ENCODE data around the gene PDE8B.

PDE8B gene

DNA sequence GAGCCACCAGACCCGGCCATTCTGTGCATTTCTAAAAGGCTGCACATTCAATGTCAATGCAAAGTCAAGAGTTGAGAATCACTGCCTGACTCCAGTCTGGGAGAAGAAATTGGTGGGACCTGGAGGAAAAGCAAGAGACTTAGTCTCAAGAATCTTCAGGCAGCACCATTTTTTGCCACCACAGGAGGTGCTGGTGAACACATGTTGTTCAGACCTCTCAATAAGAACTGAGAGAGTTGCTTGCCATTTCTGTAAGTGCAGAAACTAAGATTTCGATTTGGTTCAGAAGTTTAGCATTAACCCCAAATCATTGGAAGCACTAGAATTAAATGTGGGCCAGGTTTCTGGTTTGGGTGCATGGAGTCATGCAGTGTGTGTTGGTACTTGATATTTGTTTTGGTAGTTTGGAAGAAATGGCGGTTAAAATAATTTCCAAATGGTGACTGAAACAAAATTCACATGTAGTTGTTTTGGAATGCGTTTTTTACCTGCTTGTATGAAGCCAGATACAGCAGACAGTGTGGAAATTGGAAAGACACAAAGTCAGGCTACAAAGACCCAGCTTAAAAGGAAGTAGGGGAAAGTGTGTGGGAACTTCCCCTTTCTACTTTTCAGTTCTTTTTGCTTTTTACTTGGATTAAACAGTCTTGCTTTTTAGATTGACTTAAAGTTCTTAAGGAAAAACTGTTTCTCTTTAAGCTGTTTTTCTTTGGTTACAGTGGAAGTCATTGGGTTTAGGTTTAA is 20.4 kb downstream of the PDE8B start:
- DNase-seq (ENCODE audit: low spot score) = no peak

DNA sequence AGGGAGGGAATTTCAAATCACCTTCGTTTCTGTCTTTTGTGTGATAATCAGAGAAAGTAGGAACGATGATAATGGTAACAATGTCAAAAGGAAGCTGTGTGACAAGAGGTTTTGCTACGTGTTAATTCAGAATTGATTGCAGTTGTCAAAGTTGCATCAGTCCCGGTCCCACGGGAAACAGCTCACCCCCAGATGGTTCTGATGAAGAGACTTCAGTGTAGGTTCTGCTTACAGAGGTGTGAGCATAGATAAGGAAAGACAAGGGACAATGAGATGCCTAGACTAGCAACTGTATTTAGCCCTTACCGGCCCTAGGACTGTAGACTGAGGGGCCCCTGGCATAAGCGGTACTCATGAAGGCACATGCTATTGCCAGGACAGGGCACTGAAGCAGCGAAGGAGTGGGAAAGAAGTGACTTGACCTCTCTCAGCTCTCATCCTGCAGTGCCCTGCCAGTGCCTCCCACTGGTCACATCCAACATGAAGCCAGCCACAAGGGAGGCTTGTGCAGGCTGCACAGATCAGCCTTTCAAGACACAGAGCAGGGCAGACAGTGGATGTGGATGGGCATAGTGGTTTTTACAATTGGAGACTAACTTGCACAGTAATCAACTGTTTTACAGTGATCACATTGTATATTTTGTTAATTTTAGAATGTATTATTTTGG is 21.1 kb downstream of the PDE8B start:
- DNase-seq (ENCODE audit: low spot score) = no peak

DNA sequence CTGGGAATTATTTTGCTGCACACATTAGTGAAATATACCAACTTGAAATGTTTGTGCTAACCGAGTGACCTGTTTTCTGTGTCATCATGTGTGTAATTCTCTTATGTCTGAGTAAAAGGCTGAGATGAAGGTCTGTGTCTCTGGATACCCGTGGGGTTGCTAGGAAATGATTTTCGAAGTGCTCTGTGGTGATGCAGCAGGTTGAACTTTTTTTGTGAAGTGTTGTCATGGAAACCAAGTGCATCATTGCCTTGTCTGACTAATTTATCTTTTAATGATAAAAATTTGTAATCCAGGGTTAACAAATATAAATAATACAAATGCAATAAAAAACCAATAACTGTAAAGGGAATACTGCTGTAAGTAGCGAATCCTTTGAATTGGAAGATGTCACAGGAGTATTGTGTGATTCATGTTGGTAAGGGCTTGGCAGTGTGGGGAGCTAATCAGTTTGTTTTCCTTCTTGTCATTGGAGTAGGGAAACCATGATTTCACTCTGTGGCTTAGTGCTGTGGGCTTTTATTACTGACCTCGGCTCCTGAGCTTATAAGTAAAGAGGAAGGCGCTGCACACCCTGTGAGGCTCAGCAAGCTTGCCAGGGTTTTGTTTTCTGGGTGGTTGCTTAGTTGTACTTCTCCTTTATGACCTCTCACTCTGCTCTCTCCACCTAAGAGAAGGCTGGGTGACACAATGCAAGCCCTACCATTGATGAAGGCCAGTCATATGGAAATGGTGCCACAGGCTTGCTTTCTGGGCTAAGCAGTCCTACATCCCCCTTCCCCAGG is 22.3 kb downstream of the PDE8B start:
- DNase-seq (ENCODE audit: low spot score) = no peak

DNA sequence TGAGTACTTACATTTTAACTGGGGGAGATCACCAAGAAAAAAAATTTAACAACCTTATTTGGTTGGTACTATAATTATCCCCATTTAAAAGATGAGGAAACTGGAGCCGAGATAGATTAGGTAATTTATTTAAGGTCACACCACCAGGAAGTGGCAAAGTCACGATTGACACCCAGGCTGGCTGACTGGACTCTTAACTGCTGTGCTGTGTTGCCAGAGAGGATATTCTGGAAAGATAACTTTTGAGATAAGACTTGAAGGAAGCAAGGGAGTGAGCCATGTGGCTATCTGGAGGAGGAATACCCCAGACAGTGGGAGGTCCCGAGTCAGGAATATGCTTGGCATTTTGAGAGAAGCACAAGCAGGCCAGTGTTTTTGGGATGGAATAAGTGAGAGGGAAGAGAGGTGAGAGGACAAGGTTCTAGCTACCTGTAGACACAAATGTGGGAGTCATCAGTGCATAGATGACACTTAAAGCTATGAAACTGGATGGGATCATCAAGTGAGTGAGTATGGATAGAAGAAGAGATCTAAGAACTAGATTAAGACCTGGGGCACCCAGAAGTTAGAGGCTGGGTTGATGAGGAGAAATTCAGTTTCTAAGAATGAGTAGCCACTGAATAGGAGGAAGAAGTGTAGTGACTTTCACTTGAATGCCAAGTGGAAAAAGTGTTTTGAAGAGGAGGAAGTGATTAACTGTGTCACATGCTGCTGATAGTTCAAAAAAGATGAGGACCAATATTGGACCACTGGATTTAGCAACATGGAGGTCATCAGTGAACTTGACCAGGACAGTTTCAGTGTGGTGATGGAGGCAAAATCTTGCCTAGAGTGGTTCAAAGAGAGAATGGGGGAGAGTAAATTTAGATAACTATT is 25.6 kb downstream of the PDE8B start:
- DNase-seq (ENCODE audit: low spot score) = no peak

DNA sequence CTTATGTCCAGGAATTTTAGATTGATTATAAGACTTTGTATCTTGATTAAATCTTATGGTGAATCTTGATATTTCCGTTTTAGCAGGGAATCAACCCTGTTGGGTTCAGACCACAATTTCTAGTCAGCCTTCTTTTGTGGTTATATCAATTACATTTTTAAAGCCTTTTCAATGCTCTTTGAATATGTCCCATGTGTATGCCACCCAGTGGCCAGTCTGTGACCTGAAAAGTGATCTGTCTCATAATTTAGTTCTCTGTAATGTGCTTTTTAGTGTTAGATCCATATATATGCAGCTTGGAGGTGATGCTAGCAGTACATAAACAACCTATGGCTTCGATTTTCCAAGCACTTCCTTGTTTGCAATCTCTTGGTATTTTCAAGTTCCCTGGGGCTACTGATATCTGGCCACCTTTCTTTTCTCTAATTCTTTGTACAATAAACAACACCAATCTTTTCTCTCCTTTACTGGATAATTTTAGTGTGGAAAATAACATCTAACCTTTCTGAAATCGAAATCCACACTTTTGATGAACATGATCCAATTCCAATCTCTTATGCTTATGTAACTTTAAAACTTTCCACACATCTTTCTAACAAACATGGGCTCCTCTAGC is 28.8 kb downstream of the PDE8B start:
- DNase-seq (ENCODE audit: low spot score) = peak; percentile 9

DNA sequence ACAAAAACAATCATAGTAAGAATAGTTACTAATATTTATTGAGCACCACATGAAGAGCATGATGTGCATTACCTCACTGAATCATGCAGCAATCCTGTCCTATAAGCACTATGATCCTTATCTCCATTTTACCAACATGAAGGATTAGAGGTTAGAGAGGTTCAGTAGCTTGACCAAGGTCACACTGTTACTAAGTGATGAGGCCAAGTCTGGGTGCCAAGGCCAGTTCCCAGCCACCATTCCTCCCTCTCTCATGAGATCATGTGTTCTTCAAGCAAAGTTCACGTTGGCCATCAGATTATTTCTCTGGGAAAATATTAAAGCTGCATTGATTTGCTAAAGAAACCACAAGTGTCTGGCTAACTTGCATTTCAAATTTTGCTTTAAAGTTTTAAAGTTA is 31.0 kb downstream of the PDE8B start:
- no peak for DNase-seq (ENCODE audit: low spot score)

DNA sequence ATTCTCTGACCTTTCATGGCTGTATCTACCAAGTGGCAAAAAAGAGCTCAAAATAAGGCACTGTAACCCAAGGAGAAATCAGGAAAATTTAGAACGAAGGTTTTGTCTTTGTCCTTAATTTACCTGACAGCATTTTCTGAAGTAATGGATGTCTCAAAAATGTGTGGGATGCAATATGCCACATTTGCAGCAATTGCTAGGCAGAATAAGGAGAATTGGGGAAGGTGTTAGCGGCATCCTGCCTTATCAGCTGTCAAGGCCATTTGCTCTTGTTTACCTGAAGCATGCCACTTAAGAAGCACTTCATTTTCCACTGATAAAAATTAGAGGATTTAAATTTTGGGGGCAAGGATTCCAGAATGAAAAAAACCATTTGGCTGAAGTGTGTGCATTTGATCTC is 39.0 kb downstream of the PDE8B start:
- no peak for DNase-seq (ENCODE audit: low spot score)

DNA sequence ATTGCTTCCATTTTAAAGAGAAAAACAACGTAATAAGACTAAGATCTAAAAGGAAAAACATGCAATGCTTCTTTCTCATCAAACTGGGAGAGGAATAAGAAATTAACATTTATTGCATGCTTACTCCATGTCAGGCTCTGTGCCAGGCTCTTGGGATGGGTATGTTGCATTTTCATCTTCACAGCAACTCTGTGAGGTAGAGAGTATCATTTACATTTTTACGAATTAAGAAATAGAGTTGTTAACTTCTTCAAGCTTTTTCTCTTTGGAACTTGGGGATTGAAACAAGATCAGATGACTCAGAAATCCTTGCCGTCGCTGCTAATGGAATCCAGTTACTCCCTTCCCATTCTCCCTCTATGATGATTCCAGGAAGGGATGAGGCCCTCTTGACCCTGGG is 39.5 kb downstream of the PDE8B start:
- DNase-seq (ENCODE audit: low spot score) = no peak

DNA sequence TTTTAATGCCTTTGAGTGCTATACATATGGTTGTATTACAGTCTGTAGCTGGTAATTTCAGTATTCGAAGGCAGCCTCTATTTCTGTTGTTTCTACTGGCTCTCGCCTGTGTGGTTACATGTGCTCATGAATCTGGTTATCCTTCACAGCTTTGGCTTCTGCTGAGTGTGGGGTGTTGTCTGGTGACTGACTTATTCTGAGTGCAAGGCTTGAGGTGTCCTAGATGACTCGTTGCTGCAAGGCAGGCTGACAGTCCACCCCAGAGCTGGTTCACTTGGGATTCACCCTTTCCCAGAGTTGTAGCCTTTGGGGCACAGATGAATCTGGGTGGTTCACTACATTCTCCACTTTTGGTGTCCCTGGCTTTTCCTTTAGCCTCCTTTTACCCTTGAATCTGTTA is 41.4 kb downstream of the PDE8B start:
- no peak for DNase-seq (ENCODE audit: low spot score)

DNA sequence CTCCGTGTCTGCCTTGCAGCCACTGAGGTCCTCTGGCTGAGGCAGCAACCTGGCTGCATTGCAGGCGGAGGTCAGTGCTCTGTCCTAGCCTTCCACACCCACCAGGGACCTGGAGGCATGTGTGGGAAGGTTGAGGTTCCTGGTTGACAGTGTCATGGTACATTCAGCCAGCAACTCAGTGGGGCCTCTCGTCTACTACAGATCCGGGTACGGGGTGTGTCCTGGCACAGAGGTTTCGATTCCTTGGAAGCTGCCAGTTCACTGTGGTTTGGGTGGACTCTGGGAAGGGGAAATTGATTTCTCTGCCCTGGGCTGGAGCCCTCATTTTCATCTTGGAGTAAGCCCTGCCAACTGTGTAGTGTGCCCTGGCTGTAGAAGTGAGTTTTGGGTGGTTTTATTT is 45.1 kb downstream of the PDE8B start:
- DNase-seq (ENCODE audit: low spot score) = no peak

DNA sequence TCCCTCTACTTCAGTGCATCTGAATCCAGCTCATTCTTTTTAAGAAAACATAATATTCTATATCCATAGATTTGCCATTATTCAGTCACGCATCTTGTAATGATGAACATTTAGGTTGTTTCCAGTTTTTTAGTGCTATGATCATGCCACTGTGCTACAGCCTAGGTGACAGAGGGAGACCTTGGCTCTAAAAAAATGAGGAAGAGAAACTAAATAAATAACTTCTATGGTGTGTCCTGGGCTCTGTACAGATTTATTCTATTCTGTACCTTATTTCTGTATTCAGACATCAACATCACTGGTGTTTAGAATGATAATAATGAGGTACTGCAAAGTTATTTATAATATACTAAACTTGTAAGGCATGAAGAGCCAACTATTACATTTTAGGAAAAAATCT is 45.9 kb downstream of the PDE8B start:
- no peak for DNase-seq (ENCODE audit: low spot score)

DNA sequence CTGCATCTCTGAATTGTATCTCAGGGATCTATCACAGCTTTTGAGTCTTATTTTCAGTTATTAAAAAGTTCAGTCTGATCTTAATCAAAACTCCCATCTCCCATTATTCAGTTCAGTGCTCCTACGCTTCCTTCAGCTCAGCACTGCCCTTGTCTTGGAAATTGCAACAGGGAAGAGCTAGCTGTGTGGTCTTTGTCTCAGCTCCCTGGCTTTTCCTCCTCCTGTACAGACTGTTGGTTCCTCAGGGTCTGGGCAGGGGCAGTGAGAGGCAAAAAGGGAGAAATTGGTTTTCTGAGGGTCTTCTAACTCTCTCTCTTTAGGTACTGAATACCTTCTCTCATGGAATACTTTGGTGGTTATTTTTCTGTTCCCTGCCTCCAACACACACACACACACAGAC is 48.2 kb downstream of the PDE8B start:
- DNase-seq (ENCODE audit: low spot score) = no peak

DNA sequence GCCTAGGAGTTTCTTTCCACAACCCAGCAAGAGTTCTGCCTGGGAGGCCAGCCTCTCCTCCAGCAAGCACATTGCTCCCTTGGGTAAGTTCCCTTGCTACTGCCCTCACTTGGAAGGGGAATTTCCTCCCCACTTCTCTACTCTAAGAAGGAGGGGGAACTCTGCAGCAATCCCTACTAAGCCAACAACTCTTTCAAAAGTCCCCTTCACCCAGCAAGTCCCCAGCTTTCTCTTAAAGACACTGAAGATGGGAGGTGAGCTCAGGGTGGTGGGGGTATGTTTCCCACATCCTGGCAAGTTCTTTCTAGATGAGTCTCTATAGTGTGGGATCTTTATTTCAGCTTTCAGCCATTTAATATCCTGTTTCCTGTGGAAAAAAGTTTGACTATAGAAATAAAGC is 49.0 kb downstream of the PDE8B start:
- no peak for DNase-seq (ENCODE audit: low spot score)

DNA sequence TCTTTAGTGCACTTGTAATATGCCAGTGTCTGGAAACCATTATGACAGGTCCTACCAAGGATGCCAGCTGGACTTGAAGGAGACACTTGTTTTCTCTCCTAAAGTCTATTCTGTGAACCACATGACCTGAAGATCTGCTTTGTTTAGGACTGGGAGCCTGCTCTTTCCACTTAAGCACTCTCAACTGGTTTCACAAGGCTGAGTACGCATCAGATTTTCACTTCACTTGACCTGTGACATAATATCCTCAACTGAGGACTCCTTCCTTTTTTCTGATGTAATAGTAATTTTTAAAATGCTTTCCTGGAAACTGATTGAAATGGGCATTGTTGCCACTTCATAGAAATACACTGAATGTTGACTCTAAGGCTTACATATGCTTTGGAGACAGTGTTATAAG is 52.2 kb downstream of the PDE8B start:
- no peak for DNase-seq (ENCODE audit: low spot score)

DNA sequence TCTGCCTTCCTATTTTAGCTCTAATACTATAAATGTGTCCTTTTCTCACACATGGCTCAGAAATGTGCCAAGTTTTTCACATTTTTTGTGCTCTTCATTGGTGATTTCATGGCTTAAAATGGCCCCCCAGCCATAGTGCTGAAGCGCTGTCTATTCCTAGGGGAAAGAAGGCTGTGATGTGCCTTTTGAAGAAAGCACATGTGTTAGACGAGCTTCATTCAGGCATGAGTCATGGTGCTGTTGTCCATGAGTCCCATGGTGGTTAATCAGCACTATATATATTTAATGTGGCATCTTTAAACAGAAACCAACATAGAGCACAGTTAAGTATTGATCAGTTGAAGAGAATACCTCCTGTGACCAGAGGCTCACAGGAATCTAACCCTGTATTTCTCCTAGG is 55.8 kb downstream of the PDE8B start:
- peak; percentile 52 for DNase-seq (ENCODE audit: low spot score)

DNA sequence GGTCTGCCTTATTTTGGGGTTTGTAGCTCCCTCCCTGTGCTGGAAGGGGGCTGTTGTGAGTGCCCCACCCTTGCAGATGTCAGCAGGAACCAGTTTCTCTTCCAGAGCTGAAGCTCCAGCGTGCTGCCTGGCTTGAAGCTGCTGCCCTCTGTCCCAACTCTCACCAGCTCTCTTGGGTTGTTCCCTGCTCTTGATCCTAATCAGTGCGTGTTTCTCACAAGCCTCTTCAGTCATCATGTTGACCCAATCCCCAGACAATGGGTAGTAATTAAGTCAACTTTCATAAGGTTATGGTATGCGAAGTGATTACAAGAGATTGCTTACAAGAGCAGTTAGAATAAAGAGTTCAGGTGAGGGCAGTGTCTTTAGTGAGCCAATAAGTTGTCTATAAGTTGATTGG is 57.0 kb downstream of the PDE8B start:
- no peak for DNase-seq (ENCODE audit: low spot score)

DNA sequence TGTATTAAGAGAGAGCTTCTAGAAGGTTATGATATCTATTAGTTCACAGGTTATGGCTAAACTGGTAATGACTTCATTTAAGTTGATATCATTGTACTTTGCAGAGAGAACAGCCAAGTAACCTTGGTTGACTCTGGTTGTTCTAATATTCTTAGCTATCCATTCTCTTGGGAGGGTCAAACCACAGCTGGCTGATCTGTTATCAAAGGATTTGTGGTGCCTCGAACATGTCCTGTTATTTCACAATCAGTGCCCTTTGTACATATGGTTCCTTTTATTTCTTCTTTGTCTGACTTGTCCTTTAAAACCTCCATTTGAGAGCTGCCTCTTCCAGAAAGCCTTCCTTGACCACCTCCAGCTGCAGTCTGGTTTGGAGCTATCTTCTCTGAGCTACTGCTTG is 61.7 kb downstream of the PDE8B start:
- DNase-seq (ENCODE audit: low spot score) = no peak

DNA sequence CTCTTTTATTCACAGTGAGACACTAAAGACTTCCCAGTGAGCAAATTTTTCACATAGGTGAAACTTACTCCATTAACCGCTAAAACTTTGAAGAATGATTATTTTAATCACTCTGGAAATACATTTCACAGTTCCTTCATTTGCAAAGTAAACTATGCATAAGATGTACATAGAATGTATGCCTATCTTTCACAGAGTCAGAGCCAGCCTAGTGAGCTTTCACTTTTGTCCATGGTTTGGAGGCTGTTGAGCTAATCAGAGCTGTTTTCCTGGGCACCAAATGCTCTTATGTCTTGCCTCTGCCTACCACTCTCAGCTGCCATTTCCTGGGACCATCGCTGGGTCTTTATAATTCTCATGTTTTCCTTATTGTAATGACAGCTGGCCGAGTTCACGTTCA is 67.3 kb downstream of the PDE8B start:
- no peak for DNase-seq (ENCODE audit: low spot score)

DNA sequence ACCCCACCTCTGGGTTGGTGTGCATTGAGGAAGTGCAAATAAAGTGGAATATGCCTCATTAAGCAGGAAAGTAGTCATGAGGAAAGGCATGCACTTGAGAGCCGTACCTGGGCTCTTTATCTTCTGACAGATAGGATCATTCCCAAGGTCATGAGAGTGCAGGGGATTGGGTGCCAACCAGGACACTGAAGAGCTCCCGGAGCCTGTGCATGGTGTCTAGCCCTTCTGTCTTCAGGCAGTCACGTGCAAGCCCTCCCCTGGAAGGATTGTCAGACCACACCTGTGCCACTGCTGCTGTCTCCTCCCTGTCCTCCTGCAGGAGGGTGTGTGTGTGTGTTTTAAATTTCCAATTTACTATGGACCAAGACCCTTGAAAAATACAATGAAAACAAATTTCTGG is 69.6 kb downstream of the PDE8B start:
- no peak for DNase-seq (ENCODE audit: low spot score)

DNA sequence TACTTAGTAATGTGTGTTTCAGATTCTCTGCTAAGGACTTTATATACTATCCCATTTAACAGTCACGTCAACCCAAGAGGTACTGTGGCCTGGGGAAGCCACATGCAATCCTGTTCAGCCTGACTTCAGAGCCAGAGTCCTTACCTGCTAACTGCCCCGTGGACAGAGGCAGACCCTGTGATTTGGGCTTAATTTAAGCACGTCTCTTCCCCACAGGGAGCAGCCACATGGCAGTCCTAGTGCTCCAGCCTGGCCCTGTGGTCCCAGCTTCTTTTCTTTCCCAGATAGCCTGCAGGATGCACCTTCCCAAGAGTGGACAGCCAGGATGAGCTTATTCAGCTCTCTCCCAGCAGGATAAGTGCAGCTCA is 71.5 kb downstream of the PDE8B start:
- DNase-seq (ENCODE audit: low spot score) = no peak

DNA sequence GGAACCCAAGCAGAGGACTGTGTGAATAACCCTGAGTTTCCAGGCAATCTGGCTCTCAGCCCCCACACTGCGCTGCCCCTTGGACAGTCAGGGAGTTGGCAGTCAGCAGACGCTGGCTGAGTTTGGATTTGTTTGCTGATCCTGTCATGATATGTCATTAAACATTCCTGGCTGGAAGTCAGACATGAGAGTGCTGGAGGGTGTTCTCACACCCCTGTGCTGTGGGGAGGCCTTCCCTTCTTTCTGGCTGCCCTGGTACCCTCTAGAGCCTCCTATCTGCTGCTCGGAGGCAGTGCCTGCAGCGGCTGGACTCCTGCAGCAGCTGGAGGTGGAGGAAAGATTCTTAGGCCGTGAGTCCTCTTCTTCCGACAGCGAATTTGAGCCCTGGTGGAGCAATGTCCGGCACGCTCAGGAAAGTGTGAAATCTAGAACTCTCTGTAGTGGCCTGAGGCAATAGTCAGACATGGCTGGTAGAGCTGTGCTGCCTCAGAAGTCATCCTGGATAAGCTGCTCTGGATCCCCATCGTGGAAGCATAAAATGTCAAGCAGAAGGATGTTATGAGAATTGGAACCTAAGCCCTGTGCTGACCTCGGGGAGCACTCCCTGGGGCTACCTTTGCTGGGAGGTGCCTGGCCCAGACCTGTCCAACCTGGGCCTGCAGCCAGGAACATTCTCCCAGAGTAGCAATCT is 72.0 kb downstream of the PDE8B start:
- no peak for DNase-seq (ENCODE audit: low spot score)
